NCI-H2107 (cell line): Measurements from ENCODE around the gene ETV5.
A peak's percentile ranks its signal among the peaks of the same experiment; 100 is the strongest.

Source experiments
- DNase-seq: peaks from one replicate; lab custom pipeline; 2025; lab: John Stamatoyannopoulos, UW

The ETV5 gene

GRCh38 chr3:186108941-186109865, at the start of gene ETV5:
Gene ETV5 (minus strand): TSS chr3:186109089. CDS start chr3:186105868, 3,221 bp downstream.
- DNase-seq = peak; percentile 97

GRCh38 chr3:186154641-186155040, 45.8 kb upstream of the ETV5 start:
- DNase-seq = no peak

- no peak for DNase-seq
Observed at GRCh38 chr3:186152889-186153292, 44.0 kb upstream of the ETV5 start.

- no peak for DNase-seq
Observed at GRCh38 chr3:186152361-186152798, 43.5 kb upstream of the ETV5 start.

GRCh38 chr3:186151077-186151971, 42.4 kb upstream of the ETV5 start:
- no peak for DNase-seq

- DNase-seq = no peak
Observed at GRCh38 chr3:186150041-186150830, 41.3 kb upstream of the ETV5 start.

- DNase-seq = no peak
Observed at GRCh38 chr3:186149319-186149960, 40.6 kb upstream of the ETV5 start.

GRCh38 chr3:186144257-186144656, 35.4 kb upstream of the ETV5 start:
- DNase-seq = no peak

- no peak for DNase-seq
Observed at GRCh38 chr3:186143250-186143649, 34.4 kb upstream of the ETV5 start.

- DNase-seq = no peak
Observed at GRCh38 chr3:186142393-186142932, 33.6 kb upstream of the ETV5 start.

- no peak for DNase-seq
Observed at GRCh38 chr3:186141790-186142189, 32.9 kb upstream of the ETV5 start.

GRCh38 chr3:186138272-186138981, 29.5 kb upstream of the ETV5 start:
- no peak for DNase-seq

- no peak for DNase-seq
Observed at GRCh38 chr3:186137051-186137685, 28.3 kb upstream of the ETV5 start.

- no peak for DNase-seq
Observed at GRCh38 chr3:186133980-186134379, 25.1 kb upstream of the ETV5 start.

GRCh38 chr3:186132487-186132886, 23.6 kb upstream of the ETV5 start:
- DNase-seq = no peak

- no peak for DNase-seq
Observed at GRCh38 chr3:186129206-186129605, 20.3 kb upstream of the ETV5 start.

- no peak for DNase-seq
Observed at GRCh38 chr3:186128158-186128557, 19.3 kb upstream of the ETV5 start.

GRCh38 chr3:186127463-186127862, 18.6 kb upstream of the ETV5 start:
- DNase-seq = no peak

GRCh38 chr3:186125118-186125517, 16.2 kb upstream of the ETV5 start:
- no peak for DNase-seq

GRCh38 chr3:186124592-186124991, 15.7 kb upstream of the ETV5 start:
- no peak for DNase-seq
